SU-DHL-6 (cell line): ENCODE results near the gene HMGN5.

Experiments used
- H2AFZ ChIP-seq: fragments of 200-600 bp; sonication (generic); 2 replicates; pipeline ENCODE4 v1.6.1; 2014; ENCODE audit warnings: low read depth, mild to moderate bottlenecking, moderate library complexity, mixed read lengths, antibody characterized with exemption, low read length; ENCODE audit not compliant: severe bottlenecking
- H3F3A ChIP-seq: fragments of 200-600 bp; shearing (Covaris generic); 2 replicates; pipeline ENCODE4 v1.6.0; 2016; ENCODE audit warnings: antibody characterized with exemption, mild to moderate bottlenecking; ENCODE audit not compliant: insufficient read depth
- H3K27ac ChIP-seq: fragments of 200-600 bp; sonication (generic); 2 replicates; pipeline ENCODE4 v1.5.1; 2016; ENCODE audit warnings: low read depth, mild to moderate bottlenecking, low read length, moderate library complexity, mixed read lengths
- H3K27me3 ChIP-seq: fragments of 200-600 bp; sonication (generic), shearing (Covaris generic); 2 replicates; pipeline ENCODE4 v1.6.0; 2014; ENCODE audit warnings: mild to moderate bottlenecking, low read length
- H3K36me3 ChIP-seq: fragments of 200-600 bp; sonication (generic); 2 replicates; pipeline ENCODE4 v1.6.1; 2014; ENCODE audit warnings: mild to moderate bottlenecking, low read length, mixed read lengths
- H3K4me2 ChIP-seq: fragments of 300-600, 200-600 bp; shearing (Covaris generic), sonication (generic); 2 replicates; pipeline ENCODE4 v1.6.0; 2014; ENCODE audit warnings: low read length, low read depth, mild to moderate bottlenecking; ENCODE audit not compliant: poor library complexity, severe bottlenecking
- H3K4me3 ChIP-seq: fragments of 200-600 bp; sonication (generic); 2 replicates; pipeline ENCODE4 v1.5.1; 2014; ENCODE audit warnings: antibody characterized with exemption, low read length, mild to moderate bottlenecking, mixed read lengths; ENCODE audit not compliant: insufficient read depth, poor library complexity, severe bottlenecking
- H3K79me2 ChIP-seq: fragments of 200-600 bp; sonication (generic); 2 replicates; pipeline ENCODE4 v1.6.1; 2014; ENCODE audit warnings: mild to moderate bottlenecking, low read length, moderate library complexity; ENCODE audit not compliant: insufficient read depth
- H3K9ac ChIP-seq: fragments of 200-600 bp; sonication (generic); 2 replicates; pipeline ENCODE4 v1.7.0; 2014; ENCODE audit warnings: mild to moderate bottlenecking, low read length
- H3K9me2 ChIP-seq: fragments of 200-600 bp; sonication (generic); replicated peaks from 2 replicates; pipeline ENCODE4 v1.6.1; 2014; ENCODE audit warnings: low read length; ENCODE audit not compliant: insufficient read depth
- H3K9me3 ChIP-seq: fragments of 200-600 bp; sonication (generic); 2 replicates; pipeline ENCODE4 v1.6.1; 2014; ENCODE audit warnings: low read length, mixed read lengths; ENCODE audit not compliant: insufficient read depth
- H4K20me1 ChIP-seq: fragments of 200-600 bp; sonication (generic); 2 replicates; pipeline ENCODE4 v1.6.1; 2014; ENCODE audit warnings: low read depth, mild to moderate bottlenecking, antibody characterized with exemption, low read length, moderate library complexity, mixed read lengths
- CTCF ChIP-seq: fragments of 200-600 bp; sonication (generic); IDR thresholded peaks from one replicate; pipeline ENCODE4 v1.5.1; 2017; ENCODE audit warnings: antibody characterized with exemption, mild to moderate bottlenecking, low read length, moderate library complexity; ENCODE audit not compliant: insufficient read depth, poor library complexity, severe bottlenecking
- EZH2phosphoT487 ChIP-seq: fragments of 200-600 bp; sonication (generic), shearing (Covaris generic); conservative IDR thresholded peaks from 2 replicates; pipeline ENCODE4 v1.6.1; 2018; ENCODE audit warnings: mild to moderate bottlenecking, antibody characterized with exemption, low read length, moderate library complexity, mixed read lengths

The HMGN5 gene

GRCh38 chrX:81195259-81195658 is 6.5 kb downstream of the HMGN5 start:
- Histone ChIP-seq H3F3A (no peaks in the 10 kb centered on the region), H3K79me2 (no peaks in the 10 kb centered on the region), H3K27ac (no peak overlapping the region), H3K9me3 (no peaks in the 10 kb centered on the region), H3K4me3 (no peak overlapping the region), H3K4me2 (peak overlapping the region; percentile 23), H4K20me1 (no peaks in the 10 kb centered on the region), H2AFZ (peak overlapping the region; percentile 21), H3K9ac (no peak overlapping the region), H3K27me3 (no peaks in the 10 kb centered on the region), H3K9me2 (no peaks in the 10 kb centered on the region), H3K36me3 (no peaks in the 10 kb centered on the region)
- no peak for TF ChIP-seq EZH2phosphoT487
- TF ChIP-seq CTCF: no peak

GRCh38 chrX:81174286-81174685 is 27.4 kb downstream of the HMGN5 start:
- TF ChIP-seq CTCF (no peak), EZH2phosphoT487 (no peak)
- Histone ChIP-seq H2AFZ (no peak overlapping the region), H3K36me3 (no peaks in the 10 kb centered on the region)

GRCh38 chrX:81168391-81168790 is 33.3 kb downstream of the HMGN5 start:
- H3K79me2 ChIP-seq: no peaks in the 10 kb centered on the region
- no peak overlapping the region for H3K4me3 ChIP-seq
- H3K4me2 ChIP-seq: no peak overlapping the region
- H3K9me3 ChIP-seq: no peaks in the 10 kb centered on the region
- no peaks in the 10 kb centered on the region for H4K20me1 ChIP-seq
- H3K27me3 ChIP-seq: no peaks in the 10 kb centered on the region
- TF ChIP-seq EZH2phosphoT487 (no peak), CTCF (no peak)
- no peaks in the 10 kb centered on the region for H3K36me3 ChIP-seq
- H3K27ac ChIP-seq: no peak overlapping the region
- no peaks in the 10 kb centered on the region for H3K9me2 ChIP-seq
- no peak overlapping the region for H3K9ac ChIP-seq
- no peak overlapping the region for H2AFZ ChIP-seq
- no peaks in the 10 kb centered on the region for H3F3A ChIP-seq

More at GRCh38 chrX:81174286-81174685, 27.4 kb downstream of the HMGN5 start:
- Histone ChIP-seq H3K27me3 (no peaks in the 10 kb centered on the region), H4K20me1 (no peaks in the 10 kb centered on the region), H3K9me2 (no peaks in the 10 kb centered on the region), H3K27ac (no peak overlapping the region), H3K9ac (no peak overlapping the region), H3K79me2 (no peaks in the 10 kb centered on the region), H3K4me2 (no peak overlapping the region), H3K4me3 (no peak overlapping the region), H3F3A (no peaks in the 10 kb centered on the region), H3K9me3 (no peaks in the 10 kb centered on the region)
